K562 (cell line): Measurements from ENCODE around the gene MROH8. TPM values are rescaled to one million over a fixed set of nuclear protein-coding genes. Genes with fewer than 3 reads are reported as not detected.

ENCODE experiments used
- ARHGAP35 ChIP-seq: fragments of 450-650 bp; IDR thresholded peaks from 2 replicates; pipeline ENCODE4 v1.6.1; 2018; ENCODE audit not compliant: partially characterized antibody
- ARID2 ChIP-seq: fragments of 450-650 bp; IDR thresholded peaks from 2 replicates; pipeline ENCODE4 v1.6.1; 2017; ENCODE audit warnings: antibody characterized with exemption, mild to moderate bottlenecking
- BRD4 ChIP-seq: fragments of 200-600 bp; sonication (generic); IDR thresholded peaks from 2 replicates; pipeline ENCODE4 v1.6.1; 2017; ENCODE audit warnings: inconsistent platforms
- BRF2 ChIP-seq: IDR thresholded peaks from 3 replicates; pipeline ENCODE4 v1.6.1; 2011; ENCODE audit warnings: borderline replicate concordance, mild to moderate bottlenecking; ENCODE audit not compliant: insufficient read length, insufficient read depth
- CBX5 ChIP-seq: IDR thresholded peaks from 2 replicates; pipeline ENCODE4 v1.6.1; 2014; ENCODE audit warnings: low read depth, borderline replicate concordance
- ESRRA ChIP-seq: fragments of 450-650 bp; IDR thresholded peaks from 2 replicates; pipeline ENCODE4 v1.6.1; 2014; ENCODE audit warnings: low read depth, mild to moderate bottlenecking, moderate library complexity, borderline replicate concordance
- FOXK1 ChIP-seq: sonication (generic); formaldehyde crosslinking; IDR thresholded peaks from 2 replicates; pipeline ENCODE4 v1.8.0; 2022; ENCODE audit warnings: missing genetic modification reagents, mild to moderate bottlenecking, borderline replicate concordance
- GTF3C2 ChIP-seq: IDR thresholded peaks from 3 replicates; pipeline ENCODE4 v1.6.1; 2011; ENCODE audit warnings: borderline replicate concordance, mild to moderate bottlenecking, moderate library complexity; ENCODE audit not compliant: insufficient read length; ENCODE audit errors: extremely low read depth
- HSF4 ChIP-seq: fragments of 250-450 bp; sonication (Bioruptor Pico); IDR thresholded peaks from 2 replicates; pipeline ENCODE4 v2.1.2; 2022; ENCODE audit warnings: mild to moderate bottlenecking, moderate library complexity, borderline replicate concordance
- LCOR ChIP-seq: sonication (generic); formaldehyde crosslinking; IDR thresholded peaks from 2 replicates; pipeline ENCODE4 v1.8.0; 2022; ENCODE audit warnings: mild to moderate bottlenecking, missing genetic modification reagents
- MCM7 ChIP-seq, 2 experiments: fragments of 450-650 bp; IDR thresholded peaks; 2 replicates each; pipeline ENCODE4 v1.6.1; 2016 to 2018
- RNF2 ChIP-seq: sonication (generic); IDR thresholded peaks from 2 replicates; pipeline ENCODE4 v1.6.1; 2016
- RREB1 ChIP-seq: fragments of 250-450 bp; sonication (Bioruptor Pico); IDR thresholded peaks from 2 replicates; pipeline ENCODE4 v1.4.0; 2020
- SMC3 ChIP-seq: conservative IDR thresholded peaks from 2 replicates; pipeline ENCODE4 v1.6.1; 2011; ENCODE audit warnings: low read depth, low read length, improper control_type of control experiment; ENCODE audit not compliant: insufficient read depth
- SP1 ChIP-seq: sonication (generic); formaldehyde crosslinking; IDR thresholded peaks from 2 replicates; pipeline ENCODE4 v1.8.1; 2022; ENCODE audit warnings: mild to moderate bottlenecking, missing genetic modification reagents
- SRF ChIP-seq, 2 experiments: fragments of 250-450, 450-650 bp in 1 of 2; sonication (Bioruptor Pico) in 1 of 2; sonication (generic) in 1 of 2; formaldehyde crosslinking; IDR thresholded peaks; 2 replicates each; pipeline versions ENCODE4 v1.5.0 to v1.5.1; 2020 to 2022; ENCODE audit warnings: mild to moderate bottlenecking in 1 of 2, missing genetic modification reagents in 1 of 2
- ZNF134 ChIP-seq: fragments of 250-450 bp; sonication (Bioruptor Pico); conservative IDR thresholded peaks from 2 replicates; pipeline ENCODE4 v1.4.0; 2020
- ZNF23 ChIP-seq: fragments of 250-450 bp; sonication (Bioruptor Pico); IDR thresholded peaks from 2 replicates; pipeline ENCODE4 v1.4.0; 2020; ENCODE audit warnings: mild to moderate bottlenecking
- ZNF584 ChIP-seq: fragments of 200-800 bp; sonication (Bioruptor generic); IDR thresholded peaks from 2 replicates; pipeline ENCODE4 v1.6.1; 2016; ENCODE audit warnings: low read depth, mild to moderate bottlenecking, missing genetic modification characterization, missing compliant biosample characterization
- polyA plus RNA-seq, 8 experiments: library from polyadenylated mRNA; depleted of rRNA in 4 of 8; stranded (reverse) in 5 of 8; unstranded in 3 of 8; fragments of >200 nt; fragmentation: Nextera tagmentation in 2 of 8; fragmentation: Illumina TruSeq in 1 of 8; extraction: Ambion mirVana in 2 of 8; extraction: Trizol in 1 of 8; gene quantifications; 2 replicates each; pipeline versions ENCODE4 v1.2.1 to v1.2.3, GENCODE V29; 2011 to 2014; ENCODE audit warnings: inconsistent platforms in 1 of 8, missing spikeins in 1 of 8
- total RNA-seq, 7 experiments: library from RNA; depleted of rRNA in 6 of 7; stranded (reverse); fragments of >200 nt in 6 of 7; fragmentation: Illumina TruSeq in 2 of 7; extraction: Trizol in 2 of 7; gene quantifications; 2 replicates each; pipeline versions ENCODE4 v1.2.1 to v1.2.3, GENCODE V29; 2011 to 2021; ENCODE audit warnings: low replicate concordance in 1 of 7

MROH8 gene
- total and polyA plus RNA-seq, 9 of the 15 experiments (the other 6 are each of a cell fraction or from before 2014, with no cell fraction given), result 0.21 to 1.5 (median 0.78) TPM

GRCh38 chr20:37095599-37096414, 83.5 kb downstream of the MROH8 start, which contains the start of gene RBL1 (continued):
- TF ChIP-seq BRD4 (peak; percentile 92), CBX5 (no peak), SMC3 (no peak), ARID2 (no peak), RNF2 (peak; percentile 41; the same call in 1 of the 2 replicates), ZNF23 (CRISPR knock-in tag) (no peak), SP1 (CRISPR knock-in tag) (peak; percentile 92), BRF2 (no peak), LCOR (CRISPR knock-in tag) (peak; percentile 95), ESRRA (peak; percentile 85), GTF3C2 (no peak), ZNF584 (CRISPR knock-in tag) (0 out of 2 replicates have a peak, but pooled peaks have one; percentile 19), FOXK1 (CRISPR knock-in tag) (peak; percentile 96), SRF (CRISPR knock-in tag; IDR thresholded peaks at IDR 0.05) (no peak; a peak in 1 of 4 replicates), HSF4 (0 out of 2 replicates have a peak, but pooled peaks have one; percentile 17), MCM7 (IDR thresholded peaks at IDR 0.05) (no peak), RREB1 (CRISPR knock-in tag) (peak; percentile 94), ARHGAP35 (no peak), ZNF134 (CRISPR knock-in tag) (no peak)
